C4-2B (cell line): ENCODE measurements around the gene AGBL4.

Experiments used
- CTCF ChIP-seq: fragments of 450-650 bp; conservative IDR thresholded peaks from 2 replicates; pipeline ENCODE4 v1.5.1; 2017; ENCODE audit warnings: mild to moderate bottlenecking
- ZFX ChIP-seq: fragments of 450-650 bp; IDR thresholded peaks from 2 replicates; pipeline ENCODE4 v1.6.1; 2017

- TF ChIP-seq CTCF (no peak), ZFX (no peak)
Measured at GRCh38 chr1:48678710-48679505, 1344.8 kb downstream of the AGBL4 start.
